ENCODE data around the gene GZMH.
"Not testable (repeated sequence)": the region's sequence is repeated elsewhere in the genome, so short reads cannot be mapped to it uniquely, and the experiment has no call there.

The GZMH gene

GRCh38 chr14:24595073-24595808 lies 14.2 kb downstream of the GZMH start:
- no peak for DNase-seq (ENCODE audit: low read depth in 4 of 4, low spot score in 1 of 4)

- not testable (repeated sequence) for DNase-seq (ENCODE audit: low read depth in 4 of 4, low spot score in 1 of 4)
Observed at GRCh38 chr14:24591004-24591403, 18.5 kb downstream of the GZMH start.

- not testable (repeated sequence) for DNase-seq (ENCODE audit: low read depth in 4 of 4, low spot score in 1 of 4)
Observed at GRCh38 chr14:24584402-24584801, 25.1 kb downstream of the GZMH start.

GRCh38 chr14:24578558-24578957 lies 30.9 kb downstream of the GZMH start:
- DNase-seq (ENCODE audit: low read depth in 4 of 4, low spot score in 1 of 4), result no peak

GRCh38 chr14:24576771-24577170 lies 32.7 kb downstream of the GZMH start:
- DNase-seq (ENCODE audit: low read depth in 4 of 4, low spot score in 1 of 4), result no peak

- DNase-seq (ENCODE audit: low read depth in 4 of 4, low spot score in 1 of 4), result no peak
Observed at GRCh38 chr14:24576182-24576581, 33.3 kb downstream of the GZMH start, which contains the start of gene CTSG. Gene CTSG (minus strand): TSS chr14:24576250. CDS start chr14:24576223, 27 bp downstream.

GRCh38 chr14:24574206-24574774 lies 35.2 kb downstream of the GZMH start:
- no peak for DNase-seq (ENCODE audit: low read depth in 4 of 4, low spot score in 1 of 4)

GRCh38 chr14:24566318-24566717 lies 43.2 kb downstream of the GZMH start:
- no peak for DNase-seq (ENCODE audit: low read depth in 4 of 4, low spot score in 1 of 4)

GRCh38 chr14:24565766-24566165 lies 43.7 kb downstream of the GZMH start:
- DNase-seq (ENCODE audit: low read depth in 4 of 4, low spot score in 1 of 4), result no peak

GRCh38 chr14:24563505-24563904 lies 46.0 kb downstream of the GZMH start:
- DNase-seq (ENCODE audit: low read depth in 4 of 4, low spot score in 1 of 4), result no peak

- DNase-seq (ENCODE audit: low read depth in 4 of 4, low spot score in 1 of 4), result no peak
Observed at GRCh38 chr14:24556756-24557155, 52.7 kb downstream of the GZMH start.
